Stimulated activated CD8-positive, alpha-beta memory T cell treated with anti-CD3 and anti-CD28 coated beads, Interleukin-12 subunit alpha, Interleukin-12 subunit beta, amount 100 ng/mL, for 24 hours (primary cell): ENCODE data around the gene TULP4.

Experiments
- DNase-seq: peaks from one replicate; pipeline ENCODE4 v3.0.0-alpha.2; 2020; ENCODE audit errors: extremely low read depth

The TULP4 gene

GRCh38 chr6:158358450-158359077 lies 46.3 kb downstream of the TULP4 start:
- DNase-seq = no peak

- no peak for DNase-seq
Observed at GRCh38 chr6:158361068-158361467, 48.8 kb downstream of the TULP4 start.

DNA sequence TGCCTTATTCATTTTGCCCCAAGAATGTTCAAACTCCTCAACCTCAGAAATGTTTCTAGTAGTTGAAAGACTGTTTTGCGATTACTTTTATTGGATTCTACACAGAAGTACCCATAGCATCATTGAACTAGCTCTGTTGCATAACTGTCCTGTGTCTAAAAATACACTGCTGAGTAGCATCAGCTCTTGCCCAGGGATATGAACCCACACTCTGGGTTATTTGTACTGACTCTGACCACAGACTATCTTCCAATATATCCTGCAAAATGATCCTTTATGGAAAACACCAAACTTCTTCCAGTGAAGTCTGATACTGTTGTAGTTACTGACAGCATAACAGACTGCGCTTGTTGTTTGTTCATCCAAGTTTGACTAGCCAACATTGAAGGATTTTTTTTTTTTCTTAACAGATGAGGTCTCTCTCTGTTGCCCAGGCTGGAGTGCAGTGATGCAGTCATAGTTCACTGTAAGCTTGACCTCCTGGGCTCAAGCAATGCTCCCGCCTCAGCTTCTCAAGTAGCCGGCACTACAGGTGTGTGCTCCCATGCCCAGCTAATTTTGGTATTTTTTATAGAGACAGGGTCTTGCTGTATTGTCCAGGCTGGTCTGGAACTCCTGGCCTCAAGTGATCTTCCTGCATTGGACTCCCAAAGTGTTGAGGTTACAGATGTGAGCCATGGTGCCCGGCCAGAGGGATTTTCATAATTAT lies 49.9 kb downstream of the TULP4 start:
- no peak for DNase-seq

DNA sequence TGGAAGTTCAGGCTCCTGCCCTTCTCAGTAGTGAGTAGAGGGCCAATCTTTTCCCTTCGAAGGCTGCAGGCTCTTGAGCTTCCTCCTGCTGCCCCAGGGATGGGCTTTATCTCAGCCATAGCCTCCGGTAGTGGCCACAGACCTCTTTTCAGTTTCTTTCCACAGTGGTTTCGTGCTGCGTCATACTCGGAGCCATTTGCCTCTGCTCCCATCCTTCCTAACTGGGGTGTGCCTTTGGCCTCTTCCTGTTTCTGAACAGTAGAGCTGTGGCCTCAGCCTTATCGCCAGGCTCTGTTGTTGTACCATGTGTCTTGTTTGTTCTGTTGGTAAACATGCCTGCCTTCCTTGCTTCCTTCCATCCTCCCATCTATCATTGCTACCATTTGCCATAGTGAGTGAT lies 54.1 kb downstream of the TULP4 start:
- no peak for DNase-seq

- DNase-seq = no peak
Observed at GRCh38 chr6:158367816-158368215, 55.6 kb downstream of the TULP4 start.

- DNase-seq = no peak
Observed at GRCh38 chr6:158369241-158369640, 57.0 kb downstream of the TULP4 start.

- DNase-seq = no peak
Observed at GRCh38 chr6:158370805-158371204, 58.5 kb downstream of the TULP4 start.

- no peak for DNase-seq
Observed at GRCh38 chr6:158371261-158371660, 59.0 kb downstream of the TULP4 start.

DNA sequence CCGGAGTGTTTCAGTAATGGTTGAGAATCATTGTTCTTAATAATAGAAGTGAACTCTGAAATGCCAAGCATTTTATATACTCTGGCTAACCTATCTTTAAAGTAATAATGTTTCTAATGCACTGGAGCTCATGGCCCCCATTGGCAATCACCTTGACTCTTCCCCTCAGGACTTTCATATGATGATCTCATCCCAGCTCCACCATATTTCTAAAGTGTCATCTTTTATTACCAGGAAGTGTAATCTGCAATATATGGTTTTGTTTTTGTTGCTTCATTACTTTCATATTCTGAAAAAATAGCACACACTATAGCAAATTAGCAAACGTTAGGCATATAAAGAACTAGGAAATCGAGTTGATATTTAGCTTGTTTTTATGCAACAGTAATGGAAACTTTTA lies 60.3 kb downstream of the TULP4 start:
- DNase-seq = no peak

DNA sequence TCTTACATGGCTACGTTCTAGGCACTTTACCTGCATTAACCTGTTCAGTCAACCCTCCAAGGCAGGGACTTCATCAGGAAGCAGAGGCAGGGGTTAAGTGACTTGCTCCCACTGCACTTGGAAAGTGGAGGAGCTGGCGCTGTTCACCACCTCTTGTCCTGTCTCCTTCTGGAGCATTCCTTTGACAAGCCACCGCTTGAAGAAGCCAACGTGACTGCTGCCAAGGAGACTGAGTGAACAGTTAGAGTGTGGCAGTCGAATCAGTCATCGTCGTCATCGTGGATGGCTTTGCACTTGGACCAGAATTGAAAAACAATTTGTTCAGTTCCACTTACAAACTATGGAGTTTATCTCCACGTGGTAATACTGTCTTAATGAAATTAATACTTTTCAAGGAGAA lies 60.9 kb downstream of the TULP4 start:
- no peak for DNase-seq

- DNase-seq = no peak
Observed at GRCh38 chr6:158374020-158374419, 61.8 kb downstream of the TULP4 start.

DNA sequence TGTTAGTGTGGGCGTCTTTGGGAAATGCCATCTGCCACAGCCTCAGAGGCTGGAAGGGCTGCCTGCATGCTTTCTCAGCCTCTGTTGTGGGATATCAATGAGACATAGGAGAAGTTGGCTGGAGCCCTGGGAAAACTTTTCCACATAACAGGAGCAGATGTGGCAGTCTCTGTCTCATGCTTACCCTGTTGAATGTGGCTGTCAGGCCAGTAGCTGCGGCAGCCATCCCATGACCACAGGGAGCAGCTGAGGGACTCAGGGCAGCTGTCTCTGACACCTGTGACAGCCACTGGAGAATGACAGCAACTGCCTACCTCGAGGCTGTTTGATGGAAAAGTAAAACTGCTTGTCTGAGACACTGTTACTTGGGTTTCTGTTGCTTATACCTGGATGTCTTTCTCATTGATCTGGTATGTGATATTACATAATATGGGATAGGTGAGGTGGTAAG lies 64.4 kb downstream of the TULP4 start:
- DNase-seq = no peak

DNA sequence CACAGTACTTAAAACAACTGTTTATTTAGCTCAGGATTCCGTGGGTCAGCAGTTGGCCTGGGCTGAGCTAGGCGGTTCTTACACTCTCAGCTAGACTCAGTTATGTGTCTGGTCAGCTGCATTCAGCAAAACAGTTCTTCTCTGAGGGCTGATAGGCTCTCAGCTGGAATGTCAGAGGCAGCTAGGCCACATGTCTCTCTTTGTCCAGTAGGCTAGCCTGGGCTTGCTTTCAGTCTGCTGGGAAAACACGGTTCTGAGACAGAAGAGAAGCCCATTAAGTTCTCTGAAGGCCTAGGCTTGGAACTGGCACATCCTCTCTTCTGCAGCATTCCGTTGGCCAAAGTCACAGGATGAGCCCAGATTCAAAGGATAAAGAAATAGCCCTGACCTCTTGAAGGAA lies 65.6 kb downstream of the TULP4 start:
- DNase-seq = no peak

- DNase-seq = no peak
Observed at GRCh38 chr6:158379336-158379735, 67.1 kb downstream of the TULP4 start.

DNA sequence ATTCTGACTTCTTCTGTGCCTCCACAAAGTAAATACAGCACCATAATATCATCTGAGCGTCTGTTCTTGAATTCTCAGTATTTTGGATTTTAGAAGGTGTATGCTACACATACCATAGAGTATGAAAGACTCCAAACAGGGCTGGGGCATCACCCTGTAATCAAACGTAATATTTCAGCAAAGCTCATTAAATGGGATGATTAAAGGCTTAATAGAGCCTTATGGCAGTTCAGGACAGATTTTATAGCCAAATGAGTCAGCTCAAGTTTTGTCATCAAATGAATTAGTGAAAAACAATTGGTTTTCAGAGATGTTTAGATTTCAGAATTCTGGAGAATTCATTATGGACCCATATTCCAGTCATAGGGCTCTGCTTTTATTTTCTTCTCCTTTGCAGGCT lies 68.9 kb downstream of the TULP4 start:
- no peak for DNase-seq

GRCh38 chr6:158382491-158382890 lies 70.2 kb downstream of the TULP4 start:
- DNase-seq = no peak

DNA sequence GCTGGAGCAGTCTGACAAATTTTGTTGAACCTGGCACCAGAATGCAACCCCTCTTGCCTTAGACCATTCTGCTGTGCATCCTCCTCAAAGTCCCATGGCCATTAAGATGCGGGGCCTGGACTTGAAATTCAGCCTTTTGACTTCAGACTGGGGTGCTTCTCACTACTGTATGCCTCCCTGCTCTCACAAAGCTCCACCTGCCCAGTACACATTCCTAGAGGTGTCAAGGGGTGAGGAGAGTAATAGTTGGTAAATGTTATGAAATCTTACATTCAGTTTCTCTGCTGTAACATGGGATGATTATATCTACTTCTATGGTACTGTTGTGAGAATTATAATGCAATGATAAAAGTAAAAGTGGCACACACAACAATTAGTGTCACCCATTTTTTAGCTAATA lies 70.8 kb downstream of the TULP4 start:
- no peak for DNase-seq

DNA sequence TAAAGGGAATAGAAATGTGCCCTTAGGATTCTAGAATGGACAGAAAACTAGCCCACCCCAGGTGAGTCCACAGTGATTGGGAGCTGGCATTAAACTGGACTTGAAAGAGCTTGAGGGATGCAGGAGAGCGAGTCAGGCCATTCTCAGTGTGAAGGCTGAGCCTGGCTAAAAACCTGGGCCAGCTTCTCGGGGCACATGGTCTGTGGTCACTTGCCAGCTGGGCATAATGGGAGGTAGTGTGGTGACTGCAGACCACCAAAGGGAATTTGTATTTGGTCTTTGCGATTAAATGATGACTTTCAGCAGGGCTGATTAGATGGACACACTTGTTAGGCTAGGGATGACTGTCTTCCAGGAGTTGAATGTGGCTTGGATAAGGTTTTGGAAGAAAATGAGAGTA lies 71.3 kb downstream of the TULP4 start:
- no peak for DNase-seq

GRCh38 chr6:158384671-158385110 lies 72.4 kb downstream of the TULP4 start:
- DNase-seq = no peak

DNA sequence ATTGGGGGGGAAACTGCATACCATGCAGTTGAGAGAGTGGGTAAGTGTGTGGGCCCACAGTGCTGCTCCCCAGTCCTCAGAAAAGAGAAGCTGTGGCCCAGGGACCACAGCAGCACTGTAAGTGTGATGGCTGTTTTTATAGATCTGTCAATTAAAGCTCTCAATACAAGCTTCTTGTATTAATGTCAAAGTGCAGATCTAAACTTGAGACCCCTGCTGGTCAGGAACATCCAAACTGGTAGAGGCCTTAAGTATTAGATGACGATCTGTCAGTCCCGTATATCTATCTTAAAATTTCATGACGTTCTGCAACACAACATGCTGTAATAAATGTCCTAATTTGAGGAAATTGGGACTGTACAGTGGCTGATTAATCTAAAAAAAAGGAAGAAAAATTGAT lies 74.8 kb downstream of the TULP4 start:
- DNase-seq = no peak

GRCh38 chr6:158387578-158387977 lies 75.3 kb downstream of the TULP4 start:
- no peak for DNase-seq

GRCh38 chr6:158388727-158389126 lies 76.5 kb downstream of the TULP4 start:
- DNase-seq = no peak

DNA sequence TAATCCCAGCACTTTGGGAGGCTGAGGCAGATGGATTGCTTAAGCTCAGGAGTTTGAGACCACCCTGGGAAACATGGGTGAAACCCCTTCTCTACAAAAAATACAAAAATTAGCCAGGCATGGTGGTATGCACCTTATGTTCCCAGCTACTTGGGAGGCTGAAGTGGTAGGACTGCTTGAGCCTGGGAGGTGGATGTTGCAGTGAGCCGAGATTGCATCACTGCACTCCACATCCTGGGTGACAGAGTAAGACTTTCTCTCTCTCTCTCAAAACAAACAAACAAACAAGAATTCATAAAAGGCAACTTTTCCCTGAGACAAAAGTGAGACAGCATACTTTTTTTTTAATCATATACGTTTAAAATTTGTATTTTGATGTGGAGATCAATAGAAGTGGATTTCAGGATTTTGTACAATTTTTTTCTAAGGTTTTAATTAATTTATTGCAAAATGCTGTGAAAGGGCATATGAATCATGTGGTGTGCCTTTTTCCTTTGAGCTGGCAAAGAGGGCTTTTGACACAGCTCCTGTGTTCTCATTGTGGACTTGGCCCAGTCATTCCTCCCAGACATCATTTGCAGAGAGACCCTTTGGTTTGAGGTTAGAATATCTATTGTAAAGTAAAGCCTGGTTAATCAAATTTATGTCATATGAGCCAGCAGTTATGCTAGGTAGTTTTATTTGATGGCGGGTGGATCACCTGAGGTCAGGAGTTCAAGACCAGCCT lies 77.1 kb downstream of the TULP4 start:
- DNase-seq = no peak
